ENCODE results near the gene TMEM52.
A peak's percentile ranks its signal among the peaks of the same experiment; 100 is the strongest.

TMEM52 gene

GRCh38 chr1:1920608-1921458 is 1.8 kb upstream of the TMEM52 start:
- Histone ChIP-seq H3K27me3 (ENCODE audit: insufficient read depth, low read length, poor library complexity) (no peaks in the 10 kb centered on the region), H3K4me1 (ENCODE audit: insufficient read depth, low read length) (peaks cover 17% of the 10 kb centered on the region), H3K79me2 (ENCODE audit: insufficient read depth, low read length) (no peaks in the 10 kb centered on the region), H3K4me2 (ENCODE audit: insufficient read depth, low read length) (no peak overlapping the region), H3K36me3 (ENCODE audit: insufficient read depth, low read length) (no peaks in the 10 kb centered on the region), H2AFZ (ENCODE audit: low read depth, low read length) (no peak overlapping the region), H3K27ac (ENCODE audit: low read length) (no peak overlapping the region), H3K9me3 (ENCODE audit: insufficient read depth, low read length, severe bottlenecking) (no peaks in the 10 kb centered on the region), H3K4me3 (ENCODE audit: low read depth in 1 of 2, low read length in 2 of 2) (no peak overlapping the region), H4K20me1 (ENCODE audit: insufficient read depth, low read length) (peaks cover 12% of the 10 kb centered on the region; the same call in 1 of the 2 replicates), H3K9ac (ENCODE audit: low read depth, low read length) (no peak overlapping the region)
- no peak for TF ChIP-seq EZH2 (IDR thresholded peaks at IDR 0.05; ENCODE audit: borderline replicate concordance, low read depth, low read length, severe bottlenecking)
- no peak for TF ChIP-seq CTCF (IDR thresholded peaks at IDR 0.05; ENCODE audit: borderline replicate concordance, extremely low read depth, low read length, poor library complexity, severe bottlenecking)
- ATAC-seq (ENCODE audit: insufficient read depth, low read depth) (no peak), DNase-seq (no peak)

GRCh38 chr1:1920057-1920607 is 1.1 kb upstream of the TMEM52 start:
- Histone ChIP-seq H3K36me3 (ENCODE audit: insufficient read depth, low read length) (no peaks in the 10 kb centered on the region), H3K9me3 (ENCODE audit: insufficient read depth, low read length, severe bottlenecking) (no peaks in the 10 kb centered on the region), H3K79me2 (ENCODE audit: insufficient read depth, low read length) (no peaks in the 10 kb centered on the region), H4K20me1 (ENCODE audit: insufficient read depth, low read length) (peaks cover 12% of the 10 kb centered on the region; the same call in 1 of the 2 replicates), H3K4me2 (ENCODE audit: insufficient read depth, low read length) (peak overlapping the region; percentile 75; the same call in 1 of the 2 replicates), H3K4me3 (ENCODE audit: low read depth in 1 of 2, low read length in 2 of 2) (no peak overlapping the region), H3K4me1 (ENCODE audit: insufficient read depth, low read length) (peaks cover 17% of the 10 kb centered on the region), H3K9ac (ENCODE audit: low read depth, low read length) (no peak overlapping the region), H3K27ac (ENCODE audit: low read length) (no peak overlapping the region), H2AFZ (ENCODE audit: low read depth, low read length) (no peak overlapping the region), H3K27me3 (ENCODE audit: insufficient read depth, low read length, poor library complexity) (no peaks in the 10 kb centered on the region)
- ATAC-seq (ENCODE audit: insufficient read depth, low read depth) (no peak), DNase-seq (no peak)
- TF ChIP-seq EZH2 (IDR thresholded peaks at IDR 0.05; ENCODE audit: borderline replicate concordance, low read depth, low read length, severe bottlenecking) = no peak
- TF ChIP-seq CTCF (IDR thresholded peaks at IDR 0.05; ENCODE audit: borderline replicate concordance, extremely low read depth, low read length, poor library complexity, severe bottlenecking) = no peak

- no peak overlapping the region for H2AFZ ChIP-seq (ENCODE audit: low read depth, low read length)
- 0 out of 2 replicates have a peak, but pooled peaks cover 12% of the 10 kb centered on the region for H4K20me1 ChIP-seq (ENCODE audit: insufficient read depth, low read length)
These were observed 401 bp upstream of the TMEM52 start for GRCh38 chr1:1919304-1920056.

More at GRCh38 chr1:1919304-1920056, 401 bp upstream of the TMEM52 start:
- no peak overlapping the region for H3K27ac ChIP-seq (ENCODE audit: low read length)
- H3K9me3 ChIP-seq (ENCODE audit: insufficient read depth, low read length, severe bottlenecking) = no peaks in the 10 kb centered on the region
- no peak for TF ChIP-seq CTCF (IDR thresholded peaks at IDR 0.05; ENCODE audit: borderline replicate concordance, extremely low read depth, low read length, poor library complexity, severe bottlenecking)
- TF ChIP-seq EZH2 (IDR thresholded peaks at IDR 0.05; ENCODE audit: borderline replicate concordance, low read depth, low read length, severe bottlenecking) = no peak
- ATAC-seq (ENCODE audit: insufficient read depth, low read depth) (peak; percentile 84), DNase-seq (peak; percentile 98)
- peak overlapping the region in 1 of 2 experiments; percentile 55; a peak in 2 of 4 replicates for H3K4me3 ChIP-seq (ENCODE audit: low read depth in 1 of 2, low read length in 2 of 2)
- H3K36me3 ChIP-seq (ENCODE audit: insufficient read depth, low read length) = no peaks in the 10 kb centered on the region
- peak overlapping the region; percentile 75 for H3K4me2 ChIP-seq (ENCODE audit: insufficient read depth, low read length)
- peaks cover 17% of the 10 kb centered on the region for H3K4me1 ChIP-seq (ENCODE audit: insufficient read depth, low read length)
- no peaks in the 10 kb centered on the region for H3K79me2 ChIP-seq (ENCODE audit: insufficient read depth, low read length)
- H3K9ac ChIP-seq (ENCODE audit: low read depth, low read length) = peak overlapping the region; percentile 41; the same call in 1 of the 2 replicates
- no peaks in the 10 kb centered on the region for H3K27me3 ChIP-seq (ENCODE audit: insufficient read depth, low read length, poor library complexity)

Measured in DND-41 (cell line).